Breast epithelium (tissue), 3 donors: ENCODE results near the gene WDPCP.

Source experiments
- CTCF ChIP-seq, 3 donors: fragments of 450-650 bp; IDR thresholded peaks; one replicate each; pipeline ENCODE4 v1.5.1; 2016 to 2017; ENCODE audit warnings: antibody characterized with exemption in 3 of 3, mild to moderate bottlenecking in 3 of 3, moderate library complexity in 3 of 3
- POLR2A ChIP-seq: fragments of 450-650 bp; IDR thresholded peaks from one replicate; pipeline ENCODE4 v1.6.1; 2016; ENCODE audit warnings: antibody characterized with exemption, mild to moderate bottlenecking, moderate library complexity

GRCh38 chr2:63300835-63301234, 287.4 kb downstream of the WDPCP start:
- TF ChIP-seq CTCF (IDR thresholded peaks at IDR 0.05) (no peak), POLR2A (no peak)
